NB4 (cell line): Measurements from ENCODE around the gene TEX13D.

Source experiments
- POLR2A ChIP-seq: IDR thresholded peaks from 2 replicates; pipeline ENCODE4 v1.6.1; 2011; ENCODE audit warnings: mild to moderate bottlenecking; ENCODE audit not compliant: insufficient read length; ENCODE audit errors: extremely low read depth
- TF ChIP-seq, protein P1 (sequence below): IDR thresholded peaks from 2 replicates; pipeline ENCODE4 v1.6.1; 2011; ENCODE audit warnings: low read depth, low read length
- TF ChIP-seq, protein P2 (sequence below): IDR thresholded peaks from one replicate; pipeline ENCODE4 v1.5.1; 2012; ENCODE audit warnings: low read depth, low read length

GRCh38 chrX:124378643-124379042 is 46.2 kb downstream of the TEX13D start:
- TF ChIP-seq, protein P1, sequence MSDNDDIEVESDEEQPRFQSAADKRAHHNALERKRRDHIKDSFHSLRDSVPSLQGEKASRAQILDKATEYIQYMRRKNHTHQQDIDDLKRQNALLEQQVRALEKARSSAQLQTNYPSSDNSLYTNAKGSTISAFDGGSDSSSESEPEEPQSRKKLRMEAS, result no peak
- TF ChIP-seq, protein P2, sequence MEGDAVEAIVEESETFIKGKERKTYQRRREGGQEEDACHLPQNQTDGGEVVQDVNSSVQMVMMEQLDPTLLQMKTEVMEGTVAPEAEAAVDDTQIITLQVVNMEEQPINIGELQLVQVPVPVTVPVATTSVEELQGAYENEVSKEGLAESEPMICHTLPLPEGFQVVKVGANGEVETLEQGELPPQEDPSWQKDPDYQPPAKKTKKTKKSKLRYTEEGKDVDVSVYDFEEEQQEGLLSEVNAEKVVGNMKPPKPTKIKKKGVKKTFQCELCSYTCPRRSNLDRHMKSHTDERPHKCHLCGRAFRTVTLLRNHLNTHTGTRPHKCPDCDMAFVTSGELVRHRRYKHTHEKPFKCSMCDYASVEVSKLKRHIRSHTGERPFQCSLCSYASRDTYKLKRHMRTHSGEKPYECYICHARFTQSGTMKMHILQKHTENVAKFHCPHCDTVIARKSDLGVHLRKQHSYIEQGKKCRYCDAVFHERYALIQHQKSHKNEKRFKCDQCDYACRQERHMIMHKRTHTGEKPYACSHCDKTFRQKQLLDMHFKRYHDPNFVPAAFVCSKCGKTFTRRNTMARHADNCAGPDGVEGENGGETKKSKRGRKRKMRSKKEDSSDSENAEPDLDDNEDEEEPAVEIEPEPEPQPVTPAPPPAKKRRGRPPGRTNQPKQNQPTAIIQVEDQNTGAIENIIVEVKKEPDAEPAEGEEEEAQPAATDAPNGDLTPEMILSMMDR, result no peak
- TF ChIP-seq POLR2A, result no peak
